ENCODE data around the gene UGT1A4.

Gene UGT1A4

DNA sequence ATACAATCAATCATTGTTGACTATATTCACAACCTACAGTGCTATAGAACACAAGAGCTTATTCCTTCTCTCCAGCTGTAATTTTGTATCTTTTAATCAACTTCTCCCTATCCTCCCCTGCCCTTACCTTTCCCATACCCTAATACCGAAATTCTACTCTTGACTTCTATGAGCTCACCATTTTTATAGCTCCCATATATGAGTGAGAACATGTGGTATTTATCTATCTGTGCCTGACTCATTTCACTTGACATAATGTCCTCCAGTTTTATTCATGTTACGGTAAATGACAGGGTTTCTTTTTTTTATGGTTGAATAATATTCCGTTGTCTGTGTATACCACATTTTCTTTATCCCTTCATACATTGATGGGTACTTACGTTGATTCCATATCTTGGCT is 62.2 kb downstream of the UGT1A4 start:
- no peak for ATAC-seq

DNA sequence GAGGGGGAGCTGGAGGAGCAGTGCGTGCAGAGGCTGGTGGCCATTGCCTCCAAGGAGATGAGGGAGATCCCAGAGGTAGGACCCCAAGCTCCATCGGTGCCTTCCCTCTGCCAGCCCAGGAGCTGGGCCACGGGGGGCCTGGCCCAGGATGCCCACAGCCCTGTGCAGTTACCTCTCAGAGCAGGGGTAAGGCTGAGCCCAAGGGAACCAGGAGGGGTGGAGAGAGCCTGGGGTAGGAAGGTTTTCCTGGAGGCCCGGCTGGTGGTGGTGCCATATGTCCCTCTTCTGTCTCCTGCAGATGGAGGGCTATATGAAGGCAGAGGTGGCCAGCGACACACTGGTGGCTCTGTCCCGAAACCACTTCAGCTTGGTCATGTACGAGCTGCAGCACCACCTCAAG is 71.0 kb downstream of the UGT1A4 start:
- no peak for ATAC-seq
- DNase-seq, result no peak
- peaks cover 15% of the 10 kb centered on the region for H3K27me3 Mint-ChIP-seq
- no peaks in the 10 kb centered on the region for H3K4me1 Mint-ChIP-seq
- H3K4me3 Mint-ChIP-seq, result no peak overlapping the region
- H3K27ac Mint-ChIP-seq, result no peak overlapping the region
- H3K9me3 Mint-ChIP-seq, result peaks cover 14 to 15% of the 10 kb centered on the region in 2 donors

More for the DNA sequence above, 62.2 kb downstream of the UGT1A4 start:
- Mint-ChIP-seq H3K9me3 (peaks cover 7 to 35% of the 10 kb centered on the region in 2 donors), H3K27me3 (peaks cover 35% of the 10 kb centered on the region), H3K4me3 (no peak overlapping the region), H3K4me1 (no peaks in the 10 kb centered on the region), H3K27ac (no peak overlapping the region)
- no peak for DNase-seq

DNA sequence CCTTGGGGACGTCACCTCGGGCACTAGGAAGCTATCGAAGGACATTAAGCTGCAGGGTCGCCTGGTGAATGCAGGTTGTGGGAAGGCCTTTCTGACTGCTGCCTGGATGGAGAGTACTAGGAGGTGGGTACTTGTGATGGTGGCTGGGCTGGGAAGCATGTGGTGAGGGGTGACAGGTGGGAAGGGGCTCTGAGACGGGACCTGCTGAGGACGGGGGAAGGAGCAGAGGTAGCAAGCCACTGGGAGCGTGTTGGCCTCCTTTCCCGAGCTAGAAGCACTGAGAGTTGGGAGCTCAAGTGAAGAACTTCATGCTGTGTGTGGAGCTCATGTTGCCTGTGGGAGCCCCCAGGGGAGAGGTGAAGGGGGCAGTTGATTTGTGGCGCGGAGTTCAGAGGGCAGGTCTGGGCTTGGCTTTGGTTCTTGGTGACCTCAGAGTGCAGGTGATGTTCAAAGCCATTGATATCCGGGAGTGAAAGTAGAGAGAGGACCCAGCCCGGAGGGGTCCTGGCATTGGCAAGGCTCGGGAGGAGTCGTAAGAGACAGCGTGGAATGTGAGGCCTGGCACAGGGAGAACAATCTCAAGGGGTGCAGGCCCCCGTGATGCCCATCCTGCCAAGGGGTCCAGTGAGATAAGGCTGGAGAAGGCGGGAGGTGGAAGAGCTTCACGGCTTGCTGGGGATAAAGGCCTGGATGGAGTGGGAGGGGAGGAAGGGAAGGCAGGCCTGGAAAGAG is 72.8 kb downstream of the UGT1A4 start:
- H3K27me3 Mint-ChIP-seq, result peaks cover under 1% of the 10 kb centered on the region
- ATAC-seq (no peak), DNase-seq (no peak)
- H3K9me3 Mint-ChIP-seq, result peaks cover 2 to 3% of the 10 kb centered on the region in 2 donors
- H3K4me3 Mint-ChIP-seq, result no peak overlapping the region
- no peaks in the 10 kb centered on the region for H3K4me1 Mint-ChIP-seq
- H3K27ac Mint-ChIP-seq, result peak overlapping the region in 1 of 2 donors; percentile 10

DNA sequence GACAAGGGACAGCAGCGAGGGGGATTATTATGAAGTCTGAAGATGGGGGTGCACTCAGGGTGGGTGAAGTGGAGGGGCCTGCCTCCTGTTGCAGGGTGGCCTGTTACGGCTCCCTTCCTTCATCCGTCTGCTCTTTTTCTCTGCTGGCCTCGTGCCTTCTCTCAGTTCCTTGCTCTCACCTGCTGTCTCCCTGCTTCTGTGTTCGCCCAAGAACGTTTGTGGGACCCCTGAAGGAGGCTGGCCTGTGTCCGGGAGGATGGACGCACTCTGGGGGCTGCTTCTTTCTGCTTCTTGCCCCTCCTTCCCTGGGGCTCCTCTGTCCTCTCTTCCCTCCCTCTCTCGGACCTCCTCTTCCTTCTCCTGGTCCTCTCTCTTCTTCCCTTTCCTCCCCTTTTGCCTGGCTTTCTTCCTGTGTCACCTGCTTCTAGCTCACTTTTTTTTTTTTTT is 73.4 kb downstream of the UGT1A4 start:
- ATAC-seq, result no peak
- DNase-seq, result no peak
- H3K9me3 Mint-ChIP-seq, result no peaks in the 10 kb centered on the region
- no peaks in the 10 kb centered on the region for H3K4me1 Mint-ChIP-seq
- no peak overlapping the region for H3K4me3 Mint-ChIP-seq
- no peaks in the 10 kb centered on the region for H3K27me3 Mint-ChIP-seq
- H3K27ac Mint-ChIP-seq, result no peak overlapping the region

DNA sequence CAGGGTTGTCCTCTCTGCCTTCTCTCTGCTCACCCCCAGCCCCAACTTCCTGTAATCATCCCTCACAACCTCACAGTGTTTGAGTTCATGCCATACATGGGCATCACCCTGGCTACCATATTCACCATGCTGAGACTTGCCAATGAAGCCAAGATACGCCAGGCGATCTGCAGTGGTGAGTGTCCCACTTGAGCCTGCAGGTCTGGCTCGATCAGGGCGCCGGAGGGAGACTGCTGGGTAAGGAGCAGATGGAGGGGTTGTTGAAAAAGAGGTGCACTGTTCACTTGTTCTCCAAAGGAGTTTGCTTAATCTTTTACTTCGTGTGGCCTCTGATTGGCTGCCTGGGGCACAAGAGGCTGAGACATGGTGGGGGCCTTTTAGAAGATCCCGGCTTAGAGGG is 74.2 kb downstream of the UGT1A4 start:
- ATAC-seq (no peak), DNase-seq (no peak)
- Mint-ChIP-seq H3K27me3 (no peaks in the 10 kb centered on the region), H3K9me3 (no peaks in the 10 kb centered on the region), H3K4me3 (no peak overlapping the region), H3K4me1 (no peaks in the 10 kb centered on the region), H3K27ac (peak overlapping the region in 1 of 2 donors; percentile 36)

DNA sequence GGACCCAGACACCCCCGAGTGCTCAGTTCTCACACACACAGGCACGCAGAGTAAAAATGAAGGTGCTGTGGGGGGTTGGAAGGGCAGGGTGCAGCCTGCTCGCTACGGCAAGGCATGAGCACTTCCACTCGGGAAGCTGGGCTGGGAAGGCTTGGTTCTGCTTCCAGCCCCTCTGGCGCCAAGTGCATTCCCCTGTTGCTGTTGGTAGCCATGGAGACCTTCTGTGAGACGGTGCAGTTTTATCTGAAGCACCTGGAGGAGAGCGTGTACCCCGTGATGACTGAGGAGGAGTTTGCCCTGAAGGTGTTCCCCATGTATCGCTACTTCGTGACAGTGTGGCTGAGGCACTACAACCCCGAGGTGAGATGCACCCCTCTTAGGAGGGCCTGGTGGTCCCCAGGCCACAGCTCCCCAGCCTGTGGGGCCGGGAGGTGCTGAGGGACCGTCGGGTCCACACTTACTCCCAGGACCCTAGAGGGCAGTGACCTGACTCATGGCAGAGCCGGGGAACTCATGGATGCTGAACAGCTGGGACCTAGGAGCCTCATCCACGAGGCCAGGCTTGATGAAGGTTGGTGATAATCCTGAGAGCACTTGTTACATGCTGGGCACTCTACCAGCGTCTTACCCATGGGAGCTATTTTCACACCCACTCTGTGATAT is 75.1 kb downstream of the UGT1A4 start:
- no peak overlapping the region for H3K27ac Mint-ChIP-seq

DNA sequence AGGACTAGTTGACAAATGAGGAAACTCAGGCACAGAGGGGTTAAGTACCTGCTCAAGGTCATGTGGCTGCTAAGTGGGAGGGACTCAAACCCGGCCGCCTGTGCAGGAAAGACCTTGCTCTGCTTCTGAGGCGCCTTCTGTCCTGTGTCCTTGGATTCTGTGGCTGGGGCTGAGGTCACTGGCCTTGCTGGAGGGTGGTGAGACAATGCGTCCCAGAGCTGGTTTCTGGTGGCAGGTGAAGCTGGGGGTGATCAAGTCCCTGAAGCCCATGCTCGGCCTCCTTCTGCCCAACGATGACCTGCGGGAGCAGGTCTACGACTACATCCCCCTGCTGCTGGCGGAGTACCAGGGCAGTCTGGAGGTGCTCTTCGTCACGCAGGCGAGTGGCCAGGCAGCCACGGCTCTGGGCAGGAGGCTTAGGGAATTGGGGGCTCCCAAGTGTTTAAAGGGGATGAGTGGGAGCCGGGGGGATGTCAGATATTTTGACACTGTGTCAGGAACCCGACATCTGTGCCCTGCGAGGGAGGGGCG is 75.7 kb downstream of the UGT1A4 start:
- peak overlapping the region in 1 of 2 donors; percentile 45 for H3K27ac Mint-ChIP-seq
- H3K4me1 Mint-ChIP-seq, result no peaks in the 10 kb centered on the region
- no peak overlapping the region for H3K4me3 Mint-ChIP-seq
- ATAC-seq, result no peak
- H3K9me3 Mint-ChIP-seq, result no peaks in the 10 kb centered on the region
- H3K27me3 Mint-ChIP-seq, result peaks cover 8% of the 10 kb centered on the region
- no peak for DNase-seq

More for the DNA sequence above, 75.1 kb downstream of the UGT1A4 start:
- no peak for ATAC-seq
- Mint-ChIP-seq H3K27me3 (peaks cover 2% of the 10 kb centered on the region), H3K9me3 (no peaks in the 10 kb centered on the region), H3K4me3 (no peak overlapping the region), H3K4me1 (no peaks in the 10 kb centered on the region)
- DNase-seq, result no peak

DNA sequence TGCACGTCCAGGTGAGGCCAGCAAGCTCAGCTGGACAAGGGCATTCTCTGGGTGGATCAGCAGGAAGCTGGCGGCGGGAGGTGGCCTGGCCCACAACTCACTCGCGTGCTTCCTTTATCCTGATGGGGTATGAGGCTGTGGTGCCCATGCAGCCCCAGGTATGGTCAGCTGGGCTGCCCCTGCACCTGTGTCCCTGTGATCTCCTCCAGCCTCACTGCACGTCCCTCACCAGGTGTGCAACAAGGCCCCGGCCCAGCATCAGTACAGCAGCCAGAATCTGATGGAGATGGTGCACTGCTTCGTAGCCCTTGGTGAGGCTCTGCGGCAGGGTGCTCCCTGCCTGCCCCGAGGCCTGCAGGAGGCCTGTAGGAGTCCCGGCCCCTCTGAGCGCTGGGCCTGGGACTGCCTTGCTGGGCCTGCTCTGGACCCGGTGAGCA is 77.2 kb downstream of the UGT1A4 start:
- H3K27me3 Mint-ChIP-seq, result peaks cover 11% of the 10 kb centered on the region
- no peak overlapping the region for H3K27ac Mint-ChIP-seq
- no peak overlapping the region for H3K4me3 Mint-ChIP-seq
- DNase-seq (no peak), ATAC-seq (no peak)
- H3K9me3 Mint-ChIP-seq, result no peaks in the 10 kb centered on the region
- H3K4me1 Mint-ChIP-seq, result no peaks in the 10 kb centered on the region

DNA sequence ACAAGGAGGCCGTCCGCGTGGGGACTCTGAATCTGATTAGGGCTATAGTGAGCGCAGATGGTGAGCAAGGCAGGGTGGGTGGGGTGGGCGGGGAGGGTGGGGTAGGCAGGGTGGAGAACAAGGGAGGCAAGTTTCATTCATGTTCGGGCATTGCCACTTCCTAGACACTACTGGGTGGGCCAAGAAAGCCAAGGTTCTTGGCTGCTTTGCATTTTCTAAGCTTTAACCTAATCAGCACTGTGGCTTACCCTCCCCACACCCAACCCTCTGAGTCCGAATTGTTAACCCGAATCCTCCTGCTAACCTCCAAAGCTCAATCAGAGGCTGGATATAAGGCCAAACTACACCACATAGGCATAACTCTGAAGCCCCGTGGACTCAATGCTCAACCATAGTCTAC is 77.7 kb downstream of the UGT1A4 start:
- ATAC-seq (no peak), DNase-seq (peak in 1 of 2 donors; percentile 4)
- no peaks in the 10 kb centered on the region for H3K9me3 Mint-ChIP-seq
- peaks cover 11% of the 10 kb centered on the region for H3K27me3 Mint-ChIP-seq
- H3K27ac Mint-ChIP-seq, result no peak overlapping the region
- H3K4me3 Mint-ChIP-seq, result no peak overlapping the region
- H3K4me1 Mint-ChIP-seq, result peaks cover 4% of the 10 kb centered on the region

DNA sequence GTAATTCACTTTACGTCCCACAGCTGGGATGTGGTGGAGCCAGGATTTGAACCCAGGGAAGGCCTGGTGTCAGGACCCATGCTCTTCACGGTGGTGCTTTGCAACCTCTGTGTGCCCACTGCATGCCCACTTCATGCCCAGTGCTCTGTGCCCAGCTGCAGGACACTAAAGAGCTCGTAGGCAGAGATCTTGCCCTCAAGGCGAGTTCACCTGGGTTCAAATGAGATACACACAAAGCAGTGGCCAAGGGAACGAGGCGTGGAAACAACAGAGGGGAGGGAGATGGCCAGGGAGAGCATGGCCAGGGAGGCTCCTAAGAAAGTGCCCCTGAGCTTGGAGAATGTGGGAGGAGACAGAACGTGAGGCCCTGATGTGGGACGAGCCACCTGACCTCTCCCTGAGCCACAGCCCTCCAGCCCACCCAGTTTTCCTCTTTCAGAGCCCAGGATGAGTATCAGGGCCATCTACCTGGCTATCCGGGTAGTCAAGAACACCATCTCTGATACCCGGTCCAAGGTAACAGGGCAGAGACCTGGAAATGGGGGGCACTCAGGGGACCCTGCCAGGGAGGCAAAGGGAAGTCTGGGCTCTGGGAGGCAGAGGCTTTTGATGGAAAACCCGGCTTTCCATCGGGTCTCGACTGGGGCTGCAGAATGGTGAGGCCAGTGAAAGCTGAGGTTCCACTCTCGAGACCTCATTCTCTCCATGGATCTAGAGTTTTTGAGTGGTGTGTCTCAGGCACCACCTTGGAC is 80.0 kb downstream of the UGT1A4 start:
- peak overlapping the region in 1 of 2 donors; percentile 10 for H3K27ac Mint-ChIP-seq
- H3K27me3 Mint-ChIP-seq, result peaks cover 25% of the 10 kb centered on the region
- no peak for ATAC-seq
- H3K4me3 Mint-ChIP-seq, result no peak overlapping the region
- H3K9me3 Mint-ChIP-seq, result no peaks in the 10 kb centered on the region
- DNase-seq, result no peak
- H3K4me1 Mint-ChIP-seq, result peaks cover 9% of the 10 kb centered on the region

DNA sequence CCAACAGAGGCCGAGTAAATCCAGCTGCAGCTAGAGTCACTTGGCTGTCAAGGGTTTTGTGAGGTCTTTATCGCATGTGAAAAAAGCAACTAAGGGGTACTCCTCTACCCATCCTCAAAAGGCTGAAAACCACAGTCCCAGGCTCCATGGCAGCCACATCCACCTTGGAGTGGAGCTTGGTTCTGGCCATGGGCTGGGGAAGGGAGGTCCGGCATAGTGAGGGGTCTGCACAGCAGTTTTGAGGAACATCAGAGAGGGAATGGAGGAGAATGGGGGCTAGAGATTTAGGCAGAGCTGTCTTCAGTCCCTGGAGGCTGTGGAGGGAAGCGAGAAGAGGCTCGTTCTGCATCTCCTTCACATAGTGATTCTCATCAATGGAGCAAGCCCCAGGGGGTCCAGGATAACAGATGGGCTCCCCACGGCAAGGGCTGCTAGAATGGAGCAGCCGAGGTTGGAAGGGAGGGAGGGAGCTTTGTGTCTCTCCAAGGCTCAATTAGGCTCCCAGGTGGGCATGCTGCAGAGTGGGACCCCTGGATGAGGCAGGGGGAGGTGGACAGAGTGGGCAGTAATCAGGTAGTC is 80.6 kb downstream of the UGT1A4 start:
- ATAC-seq, result no peak
- peaks cover 9% of the 10 kb centered on the region for H3K4me1 Mint-ChIP-seq
- H3K4me3 Mint-ChIP-seq, result no peak overlapping the region
- H3K27me3 Mint-ChIP-seq, result peaks cover 31% of the 10 kb centered on the region
- DNase-seq, result peak in 1 of 2 donors; percentile 4
- no peak overlapping the region for H3K27ac Mint-ChIP-seq
- H3K9me3 Mint-ChIP-seq, result no peaks in the 10 kb centered on the region

DNA sequence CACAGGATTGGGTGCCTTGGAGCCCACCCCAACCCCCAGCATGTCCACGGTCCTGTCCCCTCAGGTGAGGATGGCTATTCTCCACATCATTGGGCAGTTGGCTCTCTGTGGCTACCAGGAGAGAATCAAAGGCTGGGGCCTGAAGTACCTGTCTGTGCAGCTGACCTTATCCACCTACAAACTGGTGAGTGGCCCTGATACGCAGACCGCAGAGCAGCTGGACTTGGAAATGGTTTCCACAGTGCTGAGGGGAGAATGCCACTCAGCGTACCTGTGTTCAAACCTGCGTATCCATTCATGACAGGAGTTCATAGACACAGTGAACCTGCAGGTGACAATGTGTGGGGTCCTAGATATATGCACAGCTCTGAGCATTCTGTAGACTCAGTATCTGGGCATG is 81.2 kb downstream of the UGT1A4 start:
- H3K27ac Mint-ChIP-seq, result peak overlapping the region in 1 of 2 donors; percentile 57
- no peak overlapping the region for H3K4me3 Mint-ChIP-seq
- peaks cover 9% of the 10 kb centered on the region for H3K4me1 Mint-ChIP-seq
- DNase-seq (no peak), ATAC-seq (no peak)
- H3K27me3 Mint-ChIP-seq, result peaks cover 37% of the 10 kb centered on the region
- H3K9me3 Mint-ChIP-seq, result no peaks in the 10 kb centered on the region

DNA sequence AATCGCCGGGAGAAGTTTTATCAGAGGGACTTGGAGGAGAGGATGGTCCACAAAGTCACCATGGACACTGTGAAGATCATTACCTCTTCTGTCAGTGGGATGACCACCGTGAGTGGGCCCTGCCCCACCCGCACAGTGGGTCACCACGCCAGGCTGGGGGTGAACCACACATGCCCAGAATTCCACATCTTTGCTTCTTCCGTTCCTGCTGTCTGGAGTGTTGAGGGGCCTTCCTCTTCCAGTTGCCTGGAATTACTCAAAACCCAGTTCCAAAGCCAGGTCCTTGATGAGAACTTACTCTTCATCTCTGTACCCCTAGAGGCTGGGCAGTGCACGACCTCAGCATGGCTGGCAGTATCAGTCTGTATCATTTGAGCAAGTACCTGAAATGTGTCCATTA is 81.7 kb downstream of the UGT1A4 start:
- Mint-ChIP-seq H3K27ac (no peak overlapping the region), H3K4me1 (peaks cover 9% of the 10 kb centered on the region), H3K4me3 (no peak overlapping the region), H3K9me3 (no peaks in the 10 kb centered on the region), H3K27me3 (peaks cover 42% of the 10 kb centered on the region)
- ATAC-seq (no peak), DNase-seq (peak in 1 of 2 donors; percentile 4)

DNA sequence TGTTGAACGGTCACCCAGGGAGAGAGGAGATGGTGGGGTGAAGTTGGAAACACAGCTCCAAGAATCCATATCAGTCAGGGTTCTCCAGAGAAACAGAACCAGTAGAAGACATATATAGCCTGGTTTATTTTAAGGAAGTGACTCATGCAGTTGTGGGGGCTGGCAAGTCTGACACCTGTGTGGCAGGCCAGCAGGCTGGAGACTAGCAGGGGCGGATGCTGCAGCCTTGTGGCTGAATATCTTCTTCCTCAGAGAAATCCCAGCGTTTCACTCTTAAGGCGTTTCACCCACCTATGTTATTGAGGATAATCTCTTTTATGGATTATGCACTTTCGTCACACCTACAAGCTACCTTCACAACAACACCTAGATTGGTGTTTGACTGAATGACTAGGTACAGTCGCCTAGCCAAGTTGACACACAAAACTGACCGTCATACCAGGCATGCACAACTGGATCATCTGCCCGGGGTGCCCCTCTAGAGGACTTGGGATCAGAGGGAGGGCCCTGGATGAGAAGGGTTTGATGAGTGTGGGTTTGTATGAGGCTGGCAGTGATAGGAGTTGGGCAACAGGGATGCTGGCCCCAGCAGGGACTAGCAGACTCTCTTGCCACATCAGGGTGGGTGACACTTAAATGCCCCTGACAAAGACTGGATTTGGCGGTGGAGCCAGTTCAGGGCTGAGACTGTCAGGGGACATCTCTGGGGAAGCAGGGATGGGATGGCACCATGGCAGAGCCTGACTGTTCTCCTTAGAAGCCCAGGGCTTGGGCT is 83.0 kb downstream of the UGT1A4 start:
- H3K4me3 Mint-ChIP-seq, result no peak overlapping the region
- ATAC-seq (peak; percentile 76), DNase-seq (peak in 1 of 2 donors; percentile 9)
- H3K9me3 Mint-ChIP-seq, result no peaks in the 10 kb centered on the region
- peaks cover 43% of the 10 kb centered on the region for H3K27me3 Mint-ChIP-seq
- no peak overlapping the region for H3K27ac Mint-ChIP-seq
- peaks cover 9% of the 10 kb centered on the region for H3K4me1 Mint-ChIP-seq

Data from stimulated activated naive CD8-positive, alpha-beta T cell treated with anti-CD3 and anti-CD28 coated beads, Interleukin-15, amount 100 ng/mL, for 72 hours (primary cell).